ENCODE measurements around the gene CYP19A1.

The CYP19A1 gene

GRCh38 chr15:51181905-51182304, 156.5 kb downstream of the CYP19A1 start:
- Histone ChIP-seq H3K27me3 (ENCODE audit: insufficient read depth, poor library complexity, severe bottlenecking) (no peaks in the 10 kb centered on the region), H3K27ac (replicated peaks) (no peak overlapping the region), H3K4me3 (replicated peaks; ENCODE audit: insufficient read depth, low read length) (no peak overlapping the region)
- no peak for DNase-seq (ENCODE audit: low read depth in 1 of 2, low spot score in 1 of 2)
- no peak for TF ChIP-seq REST (IDR thresholded peaks at IDR 0.05; ENCODE audit: insufficient replicate concordance, low read depth)
- no peak for TF ChIP-seq SPI1 (IDR thresholded peaks at IDR 0.05; ENCODE audit: borderline replicate concordance, low read depth)
- no peak for TF ChIP-seq POLR2AphosphoS5 (IDR thresholded peaks at IDR 0.05; ENCODE audit: low read depth)
- no peak for TF ChIP-seq CTCF (IDR thresholded peaks at IDR 0.05; ENCODE audit: insufficient read depth, low read length)
- TF ChIP-seq GABPA (IDR thresholded peaks at IDR 0.05; ENCODE audit: low read depth): no peak

DNA sequence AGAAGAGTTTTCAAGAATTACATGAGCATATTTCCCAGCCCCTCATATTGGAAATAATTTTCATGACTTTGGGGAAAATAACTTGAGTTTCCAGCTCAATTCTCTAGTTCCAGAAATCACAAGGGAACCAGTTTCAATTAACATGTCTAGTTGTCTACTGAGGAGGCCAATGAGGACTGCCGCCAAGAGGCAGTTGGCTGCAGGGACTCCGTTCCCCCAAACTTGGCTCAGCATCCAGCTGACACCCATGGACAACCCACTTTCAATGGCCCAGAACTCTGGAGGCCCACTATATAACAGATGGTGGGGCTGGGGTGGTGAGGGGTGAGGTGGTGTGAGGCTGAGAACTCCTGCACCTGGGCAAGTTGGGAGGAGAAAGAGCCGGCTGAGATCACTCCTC, 157.2 kb downstream of the CYP19A1 start:
- H3K27me3 ChIP-seq (ENCODE audit: insufficient read depth, poor library complexity, severe bottlenecking): no peaks in the 10 kb centered on the region
- TF ChIP-seq REST (IDR thresholded peaks at IDR 0.05; ENCODE audit: insufficient replicate concordance, low read depth) (no peak), CTCF (IDR thresholded peaks at IDR 0.05; ENCODE audit: insufficient read depth, low read length) (no peak), SPI1 (IDR thresholded peaks at IDR 0.05; ENCODE audit: borderline replicate concordance, low read depth) (no peak), POLR2AphosphoS5 (IDR thresholded peaks at IDR 0.05; ENCODE audit: low read depth) (no peak), GABPA (IDR thresholded peaks at IDR 0.05; ENCODE audit: low read depth) (no peak)

DNA sequence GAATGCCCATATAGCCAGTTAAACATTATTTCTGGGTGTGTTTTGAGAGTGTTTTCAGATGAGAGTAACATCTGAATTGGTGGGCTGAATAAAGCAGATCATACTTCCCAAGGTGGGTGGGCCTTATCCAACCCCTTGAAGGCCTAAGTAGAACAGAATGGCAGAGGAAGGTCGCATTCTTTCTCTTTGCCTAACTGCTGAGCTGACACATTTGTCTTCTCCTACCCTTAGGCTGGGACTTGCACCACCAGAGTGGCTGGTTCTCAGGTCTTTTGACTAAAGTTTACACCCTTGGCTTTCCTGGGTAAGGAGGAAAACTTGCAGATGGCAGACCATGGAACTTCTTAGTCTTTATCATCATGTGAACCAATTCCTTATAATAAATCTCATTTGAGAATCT, 157.9 kb downstream of the CYP19A1 start:
- no peak for DNase-seq (ENCODE audit: low read depth in 1 of 2, low spot score in 1 of 2)
- Histone ChIP-seq H3K27ac (replicated peaks) (no peak overlapping the region), H3K27me3 (ENCODE audit: insufficient read depth, poor library complexity, severe bottlenecking) (no peaks in the 10 kb centered on the region), H3K4me3 (replicated peaks; ENCODE audit: insufficient read depth, low read length) (no peak overlapping the region)
- TF ChIP-seq CTCF (IDR thresholded peaks at IDR 0.05; ENCODE audit: insufficient read depth, low read length) (no peak), SPI1 (IDR thresholded peaks at IDR 0.05; ENCODE audit: borderline replicate concordance, low read depth) (no peak), REST (IDR thresholded peaks at IDR 0.05; ENCODE audit: insufficient replicate concordance, low read depth) (no peak), POLR2AphosphoS5 (IDR thresholded peaks at IDR 0.05; ENCODE audit: low read depth) (no peak), GABPA (IDR thresholded peaks at IDR 0.05; ENCODE audit: low read depth) (no peak)

More for the DNA sequence above, 157.2 kb downstream of the CYP19A1 start:
- no peak overlapping the region for H3K4me3 ChIP-seq (replicated peaks; ENCODE audit: insufficient read depth, low read length)
- no peak overlapping the region for H3K27ac ChIP-seq (replicated peaks)
- no peak for DNase-seq (ENCODE audit: low read depth in 1 of 2, low spot score in 1 of 2)

Data from HL-60 (cell line).